ENCODE data around the gene CTLA4.

- TF ChIP-seq CTCF (IDR thresholded peaks at IDR 0.05) (no peak), POLR2AphosphoS5 (IDR thresholded peaks at IDR 0.05; ENCODE audit: insufficient read depth in 1 of 2, low read depth in 1 of 2) (no peak)
These were observed 13.1 kb downstream of the CTLA4 start for GRCh38 chr2:203880557-203881125.
